H9 (cell line): Measurements from ENCODE around the gene FA2H. TPM values are rescaled to one million over a fixed set of nuclear protein-coding genes. Genes with fewer than 3 reads are reported as not detected.

Experiments used
- DNase-seq: peaks from one replicate; pipeline ENCODE4 v3.0.0-alpha.2; 2017
- H2AFZ ChIP-seq: one replicate; pipeline ENCODE4 v1.6.1; 2013; ENCODE audit warnings: mild to moderate bottlenecking, low read length, control low read depth, moderate library complexity
- H2AK5ac ChIP-seq: 2 replicates; pipeline ENCODE4 v1.6.1; 2013; ENCODE audit warnings: low read length, control low read depth, mixed read lengths; ENCODE audit not compliant: insufficient read length
- H2BK120ac ChIP-seq: one replicate; pipeline ENCODE4 v1.6.1; 2013; ENCODE audit warnings: low read depth, mild to moderate bottlenecking, low read length, control low read depth, inconsistent platforms; ENCODE audit not compliant: poor library complexity, severe bottlenecking
- H2BK12ac ChIP-seq: 2 replicates; pipeline ENCODE4 v1.6.1; 2013; ENCODE audit warnings: low read length, control low read depth, mixed read lengths, low read depth; ENCODE audit not compliant: insufficient read length
- H2BK15ac ChIP-seq: 2 replicates; pipeline ENCODE4 v1.6.1; 2013; ENCODE audit warnings: low read depth, low read length, control low read depth
- H2BK20ac ChIP-seq: one replicate; pipeline ENCODE4 v1.6.1; 2013; ENCODE audit warnings: low read depth, mild to moderate bottlenecking, low read length, control low read depth, inconsistent platforms; ENCODE audit not compliant: poor library complexity, severe bottlenecking
- H2BK5ac ChIP-seq: 2 replicates; pipeline ENCODE4 v1.6.1; 2013; ENCODE audit warnings: low read length, control low read depth, mixed read lengths; ENCODE audit not compliant: insufficient read length
- H3K14ac ChIP-seq: 2 replicates; pipeline ENCODE4 v1.6.1; 2013; ENCODE audit warnings: low read length, control low read depth; ENCODE audit not compliant: insufficient read depth
- H3K18ac ChIP-seq: 2 replicates; pipeline ENCODE4 v1.6.1; 2013; ENCODE audit warnings: low read depth, mild to moderate bottlenecking, mixed read lengths, low read length, control low read depth; ENCODE audit not compliant: insufficient read length
- H3K23ac ChIP-seq: 2 replicates; pipeline ENCODE4 v1.6.1; 2013; ENCODE audit warnings: low read length, control low read depth, mixed read lengths, low read depth; ENCODE audit not compliant: insufficient read length
- H3K23me2 ChIP-seq: 2 replicates; pipeline ENCODE4 v1.6.1; 2013; ENCODE audit warnings: low read depth, mild to moderate bottlenecking, mixed read lengths, low read length, control low read depth; ENCODE audit not compliant: insufficient read length, poor library complexity, severe bottlenecking
- H3K27ac ChIP-seq: 2 replicates; pipeline ENCODE4 v1.5.1; 2013; ENCODE audit warnings: low read length, control low read depth, mixed read lengths, low read depth; ENCODE audit not compliant: insufficient read length
- H3K27me3 ChIP-seq: 2 replicates; pipeline ENCODE4 v1.6.1; 2013; ENCODE audit warnings: low read length, control low read depth, inconsistent platforms; ENCODE audit not compliant: insufficient read depth
- H3K4ac ChIP-seq: 2 replicates; pipeline ENCODE4 v1.6.1; 2013; ENCODE audit warnings: low read depth, mild to moderate bottlenecking, control low read depth, inconsistent platforms, low read length, moderate library complexity
- H3K4me1 ChIP-seq: 2 replicates; pipeline ENCODE4 v1.6.1; 2013; ENCODE audit warnings: low read length, control low read depth, inconsistent platforms; ENCODE audit not compliant: insufficient read depth
- H3K4me2 ChIP-seq: 2 replicates; pipeline ENCODE4 v1.6.1; 2013; ENCODE audit warnings: low read length, control low read depth, mixed read lengths; ENCODE audit not compliant: insufficient read length, insufficient read depth
- H3K56ac ChIP-seq: 2 replicates; pipeline ENCODE4 v1.6.1; 2013; ENCODE audit warnings: low read depth, mild to moderate bottlenecking, mixed read lengths, low read length, control low read depth; ENCODE audit not compliant: insufficient read length
- H3K79me1 ChIP-seq: 2 replicates; pipeline ENCODE4 v1.6.1; 2013; ENCODE audit warnings: low read depth, mild to moderate bottlenecking, moderate library complexity, low read length, control low read depth, inconsistent platforms; ENCODE audit not compliant: insufficient read depth, poor library complexity, severe bottlenecking
- H3K79me2 ChIP-seq: 2 replicates; pipeline ENCODE4 v1.6.1; 2013; ENCODE audit warnings: low read length, control low read depth, inconsistent platforms; ENCODE audit not compliant: insufficient read depth
- H3K9ac ChIP-seq: 2 replicates; pipeline ENCODE4 v1.6.1; 2013; ENCODE audit warnings: low read length, control low read depth, mixed read lengths; ENCODE audit not compliant: insufficient read length; ENCODE audit errors: extremely low read depth
- H3K9me3 ChIP-seq: one replicate; pipeline ENCODE4 v1.6.1; 2013; ENCODE audit warnings: low read depth, low read length, inconsistent platforms; ENCODE audit not compliant: control insufficient read depth
- H3T11ph ChIP-seq: one replicate; pipeline ENCODE4 v1.6.1; 2013; ENCODE audit warnings: mild to moderate bottlenecking, low read length, control low read depth, inconsistent platforms
- H4K20me1 ChIP-seq: one replicate; pipeline ENCODE4 v1.6.1; 2013; ENCODE audit not compliant: control insufficient read depth, insufficient read length, insufficient read depth
- H4K5ac ChIP-seq: 2 replicates; pipeline ENCODE4 v1.6.1; 2013; ENCODE audit warnings: low read depth, mild to moderate bottlenecking, mixed read lengths, low read length, control low read depth; ENCODE audit not compliant: insufficient read length
- H4K8ac ChIP-seq: replicated peaks from 2 replicates; pipeline ENCODE4 v1.6.1; 2013; ENCODE audit warnings: low read length, control low read depth, mixed read lengths, low read depth; ENCODE audit not compliant: insufficient read length
- H4K91ac ChIP-seq: 2 replicates; pipeline ENCODE4 v1.6.1; 2013; ENCODE audit warnings: low read depth, mild to moderate bottlenecking, moderate library complexity, mixed read lengths, low read length, control low read depth; ENCODE audit not compliant: insufficient read length
- H3K27ac Mint-ChIP-seq, 3 experiments: 2 replicates in 2 of 3; 3 replicates in 1 of 3; pipeline ENCODE4 v1.8.0; 2020 to 2021; ENCODE audit warnings: mixed read lengths in 3 of 3, mild to moderate bottlenecking in 1 of 3, moderate library complexity in 1 of 3
- H3K27me3 Mint-ChIP-seq: 2 replicates; pipeline ENCODE4 v1.8.0; 2021; ENCODE audit warnings: low read depth, mild to moderate bottlenecking, moderate library complexity, mixed read lengths
- H3K36me3 Mint-ChIP-seq, 3 experiments: 2 replicates in 2 of 3; 3 replicates in 1 of 3; pipeline ENCODE4 v1.8.0; 2020 to 2021; ENCODE audit warnings: low read depth in 3 of 3, mixed read lengths in 3 of 3; ENCODE audit not compliant: insufficient read depth in 1 of 3
- H3K4me1 Mint-ChIP-seq, 2 experiments: 2 replicates each; pipeline ENCODE4 v1.8.0; 2020; ENCODE audit warnings: mixed read lengths in 2 of 2
- H3K4me3 Mint-ChIP-seq, 2 experiments: 2 replicates in 1 of 2; 3 replicates in 1 of 2; pipeline ENCODE4 v1.8.0; 2020 to 2021; ENCODE audit warnings: mild to moderate bottlenecking in 2 of 2, mixed read lengths in 2 of 2, moderate library complexity in 1 of 2
- H3K9me3 Mint-ChIP-seq, 2 experiments: 2 replicates in 1 of 2; 3 replicates in 1 of 2; pipeline ENCODE4 v1.8.0; 2020; ENCODE audit warnings: mild to moderate bottlenecking in 2 of 2, mixed read lengths in 2 of 2, moderate library complexity in 1 of 2
- CTCF ChIP-seq: fragments of 200-600 bp; sonication (generic); conservative IDR thresholded peaks from 3 replicates; pipeline ENCODE4 v1.8.0; 2021; ENCODE audit warnings: antibody characterized with exemption, mild to moderate bottlenecking
- WGBS: extraction: QIAGEN DNeasy Blood & Tissue Kit; methylation state at CpG from one replicate; pipeline ENCODE4 v1.1.7; 2013; ENCODE audit warnings: missing lambda C conversion rate, low lambda C conversion rate, mixed read lengths; ENCODE audit not compliant: insufficient read length; ENCODE audit errors: extremely low coverage; 5-methylcytosine and 5-hydroxymethylcytosine counted together
- total RNA-seq: library from RNA; stranded (reverse); gene quantifications from 2 replicates; pipeline ENCODE4 v1.2.1, GENCODE V29; 2021

The FA2H gene
- total RNA-seq, 1 experiment from 2014 or later: 25.1 TPM

GRCh38 chr16:74769586-74770190 lies 4.9 kb downstream of the FA2H start:
- H3K79me2 ChIP-seq: no peaks in the 10 kb centered on the region
- no peak overlapping the region for H2BK5ac ChIP-seq
- H3K14ac ChIP-seq: no peak overlapping the region
- Mint-ChIP-seq H3K4me3 (no peak overlapping the region), H3K9me3 (peaks cover 0 to 4% of the 10 kb centered on the region in 2 experiments; a peak in 1 of 5 replicates), H3K4me1 (peaks cover 10 to 16% of the 10 kb centered on the region in 2 experiments), H3K27me3 (peaks cover 14% of the 10 kb centered on the region), H3K27ac (no peak overlapping the region), H3K36me3 (peaks cover 0 to 28% (median 0%) of the 10 kb centered on the region in 3 experiments; a peak in 3 of 7 replicates)
- no peak overlapping the region for H3K9ac ChIP-seq
- TF ChIP-seq CTCF: no peak
- H3K23ac ChIP-seq: no peak overlapping the region
- no peak overlapping the region for H2BK20ac ChIP-seq
- H2BK120ac ChIP-seq: no peak overlapping the region
- H3K23me2 ChIP-seq: peaks cover 8% of the 10 kb centered on the region
- no CpG with 5 or more reads among the region's 10 CpGs for WGBS
- peaks cover 5% of the 10 kb centered on the region; the same call in 1 of the 2 replicates for H3K27me3 ChIP-seq
- H3K9me3 ChIP-seq: no peaks in the 10 kb centered on the region
- no peaks in the 10 kb centered on the region for H3K4me1 ChIP-seq
- no peak for DNase-seq
- H4K5ac ChIP-seq: no peak overlapping the region
- H3K79me1 ChIP-seq: no peaks in the 10 kb centered on the region
- no peak overlapping the region for H3T11ph ChIP-seq
- H2BK12ac ChIP-seq: no peak overlapping the region
- no peaks in the 10 kb centered on the region for H4K20me1 ChIP-seq
- H2AK5ac ChIP-seq: no peak overlapping the region
- no peak overlapping the region for H3K4me2 ChIP-seq
- no peak overlapping the region for H2BK15ac ChIP-seq
- no peak overlapping the region for H4K91ac ChIP-seq
- H3K27ac ChIP-seq: no peak overlapping the region
- no peak overlapping the region for H3K56ac ChIP-seq
- H3K18ac ChIP-seq: no peak overlapping the region
- H2AFZ ChIP-seq: no peak overlapping the region
- no peak overlapping the region for H4K8ac ChIP-seq
- no peak overlapping the region for H3K4ac ChIP-seq
